ENCODE results near the gene TRAPPC14. TPM values are rescaled to one million over a fixed set of nuclear protein-coding genes. Genes with fewer than 3 reads are reported as not detected.
A peak's percentile ranks its signal among the peaks of the same experiment; 100 is the strongest.
"Not testable (repeated sequence)": the region's sequence is repeated elsewhere in the genome, so short reads cannot be mapped to it uniquely, and the experiment has no call there.

TRAPPC14 gene, protein sequence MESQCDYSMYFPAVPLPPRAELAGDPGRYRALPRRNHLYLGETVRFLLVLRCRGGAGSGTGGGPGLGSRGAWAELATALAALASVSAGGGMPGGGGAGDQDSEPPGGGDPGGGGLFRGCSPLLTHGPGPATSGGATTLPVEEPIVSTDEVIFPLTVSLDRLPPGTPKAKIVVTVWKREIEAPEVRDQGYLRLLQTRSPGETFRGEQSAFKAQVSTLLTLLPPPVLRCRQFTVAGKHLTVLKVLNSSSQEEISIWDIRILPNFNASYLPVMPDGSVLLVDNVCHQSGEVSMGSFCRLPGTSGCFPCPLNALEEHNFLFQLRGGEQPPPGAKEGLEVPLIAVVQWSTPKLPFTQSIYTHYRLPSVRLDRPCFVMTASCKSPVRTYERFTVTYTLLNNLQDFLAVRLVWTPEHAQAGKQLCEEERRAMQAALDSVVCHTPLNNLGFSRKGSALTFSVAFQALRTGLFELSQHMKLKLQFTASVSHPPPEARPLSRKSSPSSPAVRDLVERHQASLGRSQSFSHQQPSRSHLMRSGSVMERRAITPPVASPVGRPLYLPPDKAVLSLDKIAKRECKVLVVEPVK
- 3.5 and 6.2 TPM in 2 replicates for polyA plus RNA-seq (2011; rRNA removed)
- 5.3 and 11.4 TPM in 2 replicates for polyA minus RNA-seq (2011; rRNA and poly(A)+ RNA removed)

DNA sequence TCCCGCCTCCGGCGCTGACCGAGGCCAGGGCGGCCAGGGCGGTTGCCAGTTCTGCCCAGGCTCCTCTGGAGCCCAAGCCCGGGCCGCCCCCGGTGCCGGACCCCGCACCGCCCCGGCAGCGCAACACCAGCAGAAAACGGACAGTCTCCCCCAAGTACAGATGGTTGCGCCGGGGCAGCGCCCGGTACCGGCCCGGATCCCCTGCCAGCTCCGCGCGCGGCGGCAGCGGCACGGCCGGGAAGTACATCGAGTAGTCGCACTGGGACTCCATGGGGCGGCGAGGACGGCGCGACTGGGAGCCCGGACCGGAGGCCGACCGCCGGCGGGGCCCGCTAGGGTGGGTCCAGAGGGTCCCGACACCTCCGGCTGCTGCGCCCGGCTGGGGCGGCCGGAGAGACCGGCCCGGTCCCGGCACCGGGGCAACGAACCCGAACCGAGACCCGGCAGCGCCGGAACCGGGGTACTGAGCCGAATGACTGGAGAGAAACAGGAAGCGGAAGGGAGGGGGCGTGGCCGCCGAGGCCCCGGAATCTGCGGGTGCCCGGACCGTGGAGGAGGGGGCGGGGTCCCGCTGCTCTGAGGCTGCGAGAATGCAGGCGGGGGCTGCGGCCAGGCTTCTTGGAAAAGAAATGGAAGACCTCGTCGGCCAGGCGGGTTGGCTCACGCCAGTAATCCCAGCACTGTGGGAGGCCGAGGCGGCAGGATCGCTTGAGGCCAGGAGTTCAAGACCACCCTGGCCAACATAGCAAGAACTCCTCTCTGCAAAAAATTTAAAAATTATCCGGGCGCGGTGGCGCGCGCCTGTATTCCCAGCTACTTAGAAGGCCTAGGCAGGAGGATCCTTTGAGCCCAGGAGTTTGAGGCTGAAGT lies at the start of gene TRAPPC14:
TRAPPC14 (minus strand) TSS at position 495 of the 870 bp plus-strand sequence; CDS start at position 271, 224 bp downstream.
- peak; percentile 49 for DNase-seq (ENCODE audit: low read depth, low spot score)
- no peaks in the 10 kb centered on the region for H3K9me3 ChIP-seq (ENCODE audit: control insufficient read depth, insufficient read depth, low read length)
- H3K27me3 ChIP-seq (ENCODE audit: control insufficient read depth, insufficient read depth, low read length): no peaks in the 10 kb centered on the region
- peak within 1 kb of the TSS; percentile 47 for H3K27ac ChIP-seq (ENCODE audit: low read depth, low read length)
- ChIA-PET POLR2A (interaction anchor here (0.6 to 2.0 kb wide), 5 partner anchors 9 to 39 kb away, joined by 3 to 8 read pairs (median 4); partner anchors contain the start of genes CNPY4, GAL3ST4, GPC2 and LAMTOR4), CTCF (interaction anchor here (0.6 to 1.2 kb wide), 4 partner anchors 18 to 48 kb away, joined by 4 to 8 read pairs (median 4); no protein-coding TSS in a partner anchor)
- peak within 1 kb of the TSS; percentile 69 for H3K4me3 ChIP-seq (ENCODE audit: low read depth, low read length)
- TF ChIP-seq CTCF (IDR thresholded peaks at IDR 0.05; ENCODE audit: low read depth, low read length): no peak

DNA sequence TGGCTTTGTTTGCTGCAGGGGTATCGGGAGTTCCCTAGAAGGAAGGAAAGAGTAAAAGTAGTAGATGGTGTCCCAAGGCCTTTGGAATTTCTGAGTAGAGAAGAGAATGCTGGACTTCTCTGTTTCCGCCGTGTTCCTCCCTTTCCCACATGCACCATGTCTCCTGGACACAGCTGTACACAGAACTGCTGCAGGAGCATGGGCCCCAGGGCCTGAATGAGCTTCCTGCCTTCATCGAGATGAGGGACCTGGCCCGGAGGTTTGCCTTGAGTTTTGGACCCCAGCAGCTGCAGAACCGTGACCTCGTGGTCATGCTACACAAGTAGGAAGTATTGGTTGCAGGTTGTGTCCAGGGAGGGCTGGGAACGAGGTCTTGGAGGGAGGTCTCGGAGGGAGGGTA lies 45.9 kb upstream of the TRAPPC14 start:
- TF ChIP-seq CTCF (IDR thresholded peaks at IDR 0.05; ENCODE audit: low read depth, low read length): no peak
- ChIA-PET POLR2A (no interaction called here), CTCF (no interaction called here)
- DNase-seq (ENCODE audit: low read depth, low spot score): no peak
- Histone ChIP-seq H3K9me3 (ENCODE audit: control insufficient read depth, insufficient read depth, low read length) (no peaks in the 10 kb centered on the region), H3K27me3 (ENCODE audit: control insufficient read depth, insufficient read depth, low read length) (peaks cover 22% of the 10 kb centered on the region), H3K27ac (ENCODE audit: low read depth, low read length) (no peak overlapping the region), H3K4me3 (ENCODE audit: low read depth, low read length) (no peak overlapping the region)

GRCh38 chr7:100200693-100201092 lies 42.2 kb upstream of the TRAPPC14 start:
- no peak for TF ChIP-seq CTCF (IDR thresholded peaks at IDR 0.05; ENCODE audit: low read depth, low read length)
- Histone ChIP-seq H3K9me3 (ENCODE audit: control insufficient read depth, insufficient read depth, low read length) (no peaks in the 10 kb centered on the region), H3K4me3 (ENCODE audit: low read depth, low read length) (no peak overlapping the region), H3K27me3 (ENCODE audit: control insufficient read depth, insufficient read depth, low read length) (peaks cover 31% of the 10 kb centered on the region), H3K27ac (ENCODE audit: low read depth, low read length) (no peak overlapping the region)
- POLR2A ChIA-PET: interaction anchor here (0.6 to 0.7 kb wide), 2 partner anchors 51 to 55 kb away, joined by 3 to 4 read pairs; no protein-coding TSS in a partner anchor
- DNase-seq (ENCODE audit: low read depth, low spot score): no peak
- CTCF ChIA-PET: interaction anchor here (1.1 to 1.4 kb wide), 2 partner anchors 11 to 68 kb away, joined by 3 to 4 read pairs; no protein-coding TSS in a partner anchor

DNA sequence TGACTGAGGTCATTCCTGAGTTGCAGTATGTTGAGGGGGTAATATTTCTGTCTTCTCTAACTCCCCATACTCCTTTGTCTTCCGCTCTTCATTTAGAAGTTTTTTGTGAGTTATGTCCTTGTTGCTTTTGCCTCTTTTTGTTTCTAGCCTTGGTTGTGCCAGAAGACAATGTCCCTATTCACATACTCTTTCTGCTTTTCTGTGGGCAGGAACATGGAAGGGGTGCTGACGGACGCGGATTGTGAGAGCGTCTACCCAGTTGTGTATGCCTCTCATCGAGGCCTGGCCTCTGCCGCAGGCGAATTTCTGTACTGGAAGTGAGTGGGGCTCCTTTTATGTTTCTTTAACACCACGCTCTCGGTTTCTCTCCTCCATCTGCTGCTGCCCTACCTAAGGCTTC lies 39.7 kb upstream of the TRAPPC14 start:
- no peak for TF ChIP-seq CTCF (IDR thresholded peaks at IDR 0.05; ENCODE audit: low read depth, low read length)
- DNase-seq (ENCODE audit: low read depth, low spot score): no peak
- CTCF ChIA-PET: no interaction called here
- Histone ChIP-seq H3K4me3 (ENCODE audit: low read depth, low read length) (no peak overlapping the region), H3K27ac (ENCODE audit: low read depth, low read length) (no peak overlapping the region), H3K9me3 (ENCODE audit: control insufficient read depth, insufficient read depth, low read length) (no peaks in the 10 kb centered on the region), H3K27me3 (ENCODE audit: control insufficient read depth, insufficient read depth, low read length) (peaks cover 23% of the 10 kb centered on the region)
- POLR2A ChIA-PET: no interaction called here

GRCh38 chr7:100195901-100196322 lies 37.4 kb upstream of the TRAPPC14 start:
- CTCF ChIA-PET: interaction anchor here (1.4 kb wide), 1 partner anchor 63 kb away, joined by 6 read pairs; no protein-coding TSS in a partner anchor
- POLR2A ChIA-PET; DNase-seq (ENCODE audit: low read depth, low spot score): not testable (repeated sequence)

More at GRCh38 chr7:100195901-100196322, 37.4 kb upstream of the TRAPPC14 start:
- H3K27me3 ChIP-seq (ENCODE audit: control insufficient read depth, insufficient read depth, low read length): peaks cover 12% of the 10 kb centered on the region
- not testable (repeated sequence) for H3K27ac ChIP-seq (ENCODE audit: low read depth, low read length); H3K4me3 ChIP-seq (ENCODE audit: low read depth, low read length); H3K9me3 ChIP-seq (ENCODE audit: control insufficient read depth, insufficient read depth, low read length)

Measured in AG04450 (cell line).